NCI-H1930 (cell line): ENCODE data around the gene RNF157.
"Not testable (repeated sequence)": the region's sequence is repeated elsewhere in the genome, so short reads cannot be mapped to it uniquely, and the experiment has no call there.

Experiments
- DNase-seq, 2 experiments: peaks; one replicate each; lab custom pipeline; 2025; lab: John Stamatoyannopoulos, UW

Gene RNF157

DNA sequence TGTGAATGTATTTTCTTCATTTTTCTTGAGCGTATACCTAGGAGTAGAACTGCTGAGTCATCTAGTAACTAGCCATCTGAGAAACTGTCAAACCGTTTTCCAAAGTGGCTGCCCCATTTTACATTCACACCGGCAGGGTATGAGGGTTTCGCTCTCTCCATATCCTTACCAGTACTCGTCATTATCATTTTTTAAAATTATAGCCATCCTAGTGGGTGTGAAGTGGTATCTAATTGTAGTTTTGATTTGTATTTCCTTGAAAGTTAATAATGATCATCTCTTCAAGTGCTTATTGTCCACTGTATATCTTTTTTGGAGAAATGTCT lies 6.0 kb downstream of the RNF157 start:
- no peak for DNase-seq

DNA sequence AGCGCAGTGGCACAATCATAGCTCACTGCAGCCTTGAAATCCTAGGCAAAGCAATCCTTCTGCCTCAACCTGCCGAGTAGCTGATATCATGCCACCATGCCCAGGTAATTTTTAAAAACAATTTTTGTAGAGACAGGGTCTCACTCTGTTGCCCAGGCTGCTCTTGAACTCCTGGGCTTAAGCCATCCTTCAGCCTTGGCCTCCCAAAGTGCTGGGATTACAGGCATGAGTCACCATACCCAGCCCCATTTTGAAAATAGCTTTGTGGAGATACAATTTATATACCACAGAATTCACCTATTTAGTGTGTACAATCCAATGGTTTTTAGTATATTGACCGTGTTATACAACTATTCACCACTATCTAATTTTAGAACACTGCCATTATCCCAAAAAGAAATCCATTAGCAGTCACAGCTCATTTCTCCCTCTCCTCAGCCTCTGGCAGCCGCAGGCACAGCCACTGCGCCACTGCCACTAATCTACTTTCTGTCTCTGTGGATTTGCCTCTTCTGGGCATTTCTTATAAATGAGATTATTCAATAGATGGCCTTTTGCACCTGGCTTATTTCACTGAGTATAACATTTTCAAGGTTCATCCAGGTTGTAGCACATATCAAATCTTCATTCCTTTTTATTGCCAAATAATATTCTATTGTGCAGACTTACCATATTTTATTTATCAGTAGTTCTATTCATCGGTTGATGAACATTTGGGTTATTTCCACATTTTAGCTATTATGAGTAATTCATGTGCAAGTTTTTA lies 6.5 kb downstream of the RNF157 start:
- no peak for DNase-seq

DNA sequence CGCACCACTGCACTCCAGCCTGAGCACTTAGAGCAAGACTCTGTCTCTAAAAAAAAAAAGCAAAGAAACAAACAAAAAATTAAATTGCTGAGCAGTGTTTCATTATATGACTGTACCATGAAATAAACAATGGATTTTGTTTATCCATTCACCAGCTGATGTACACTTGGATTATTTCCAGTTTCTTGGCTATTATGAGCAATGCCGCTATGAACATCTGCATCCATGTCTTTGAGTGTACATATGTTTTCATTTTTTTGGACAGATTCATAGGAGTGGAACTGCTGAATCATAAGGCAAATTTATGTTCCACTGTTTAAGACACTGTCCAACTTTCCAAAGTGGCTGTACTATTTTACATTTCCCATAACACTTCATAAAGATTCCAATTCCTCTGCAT lies 8.0 kb downstream of the RNF157 start:
- DNase-seq, result no peak

GRCh38 chr17:76226749-76227148 lies 13.5 kb downstream of the RNF157 start:
- not testable (repeated sequence) for DNase-seq

DNA sequence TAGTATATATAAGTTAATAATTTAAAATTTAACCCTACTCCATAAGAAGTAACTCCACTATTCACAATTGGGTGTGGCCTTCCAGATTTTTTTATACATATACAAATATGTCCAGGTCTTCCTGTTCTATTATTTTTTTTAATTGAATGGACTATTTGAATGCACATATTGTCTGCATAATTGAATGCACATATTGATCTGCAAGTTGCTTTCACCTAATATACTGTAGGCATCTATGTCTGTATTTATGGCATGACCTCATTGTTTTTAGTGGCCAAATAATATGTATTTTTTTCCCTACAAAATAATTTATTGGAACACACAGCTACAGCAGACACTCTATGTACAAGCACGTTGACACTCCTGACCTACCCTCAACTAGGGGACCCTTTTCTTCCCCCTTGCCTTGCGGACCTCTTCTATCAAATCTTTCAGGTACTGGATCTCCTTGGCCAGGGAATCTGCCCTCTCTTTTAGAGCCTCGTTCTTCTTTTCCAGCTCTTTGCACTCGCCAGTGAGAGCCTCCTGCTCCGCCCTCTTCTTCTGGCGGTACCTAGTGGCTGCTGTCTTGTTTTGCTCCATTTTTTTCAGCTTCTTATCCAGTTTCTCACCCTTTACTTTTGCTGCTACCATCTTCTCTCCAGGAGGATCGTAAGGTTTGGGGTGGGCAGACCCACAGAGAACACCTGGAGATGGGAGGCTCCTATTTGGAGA lies 14.8 kb downstream of the RNF157 start:
- DNase-seq, result not testable (repeated sequence)

DNA sequence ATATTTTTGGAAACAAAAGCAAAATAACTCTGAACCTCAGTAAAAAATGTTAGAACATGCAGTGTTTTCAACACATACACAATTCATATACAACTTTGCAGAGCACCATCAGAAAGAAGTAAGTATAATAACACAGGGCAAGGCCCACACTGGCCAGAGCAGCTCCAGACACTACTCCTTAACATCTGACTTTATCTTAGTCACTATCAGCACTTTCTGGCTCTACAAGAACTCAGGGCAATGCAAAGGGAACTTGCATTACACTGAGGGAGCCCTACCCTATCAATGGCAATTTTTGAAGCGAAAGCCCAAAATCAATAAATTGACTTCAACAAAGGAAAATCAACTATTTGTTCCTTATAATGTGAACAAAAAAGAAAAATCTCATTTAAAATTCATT lies 16.5 kb downstream of the RNF157 start:
- no peak for DNase-seq

DNA sequence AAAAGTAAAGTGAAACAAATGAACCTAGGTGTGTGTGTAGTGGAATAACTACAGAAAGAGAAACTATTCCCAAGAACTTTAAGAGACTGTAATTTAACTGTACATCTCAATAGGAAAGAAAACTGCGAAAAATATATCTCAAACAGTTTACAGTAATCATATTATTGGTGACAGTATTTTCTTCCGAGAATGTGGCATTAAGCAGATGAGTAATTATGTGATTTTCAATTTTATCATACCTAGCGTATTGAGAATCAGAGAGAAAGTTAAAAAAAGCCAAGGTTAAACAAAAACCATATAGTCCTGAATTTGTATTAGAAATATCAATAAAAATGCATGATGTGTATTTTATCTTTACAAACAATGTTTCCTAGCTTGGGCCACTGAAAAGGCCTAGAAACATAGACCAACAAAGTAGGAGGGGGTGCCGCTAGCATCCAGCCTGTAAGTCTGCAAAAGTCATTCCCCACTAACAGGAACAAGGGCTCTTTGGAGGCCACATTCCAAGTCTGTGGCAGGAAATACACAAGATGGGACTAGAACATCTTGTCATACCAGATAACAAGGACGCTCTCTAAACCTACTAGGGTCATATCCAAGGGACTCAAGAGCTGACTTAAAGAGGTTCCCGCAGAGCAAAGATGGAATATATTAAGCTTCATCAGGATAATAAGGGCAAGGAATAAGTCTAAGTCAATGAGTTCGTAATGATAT lies 20.5 kb downstream of the RNF157 start:
- no peak for DNase-seq

- no peak for DNase-seq
Observed at GRCh38 chr17:76217081-76217480, 23.2 kb downstream of the RNF157 start.

DNA sequence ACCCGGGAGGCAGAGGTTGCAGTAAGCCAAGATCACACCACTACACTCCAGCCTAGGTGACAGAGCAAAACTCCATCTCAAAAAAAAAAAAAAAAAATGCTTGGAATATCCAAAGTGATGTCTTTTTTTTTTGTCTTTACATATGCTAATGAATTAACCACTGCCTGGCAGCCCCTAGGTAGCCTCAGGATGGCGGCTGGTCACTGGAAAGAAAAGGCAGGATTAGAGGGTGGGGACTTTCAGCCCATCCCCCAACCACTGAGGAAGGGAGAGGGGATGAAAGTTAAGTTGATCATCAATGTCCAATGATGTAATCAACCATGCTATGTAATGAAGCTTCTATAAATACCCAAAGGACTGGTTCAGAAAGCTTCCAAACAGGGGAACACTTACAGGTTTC lies 26.8 kb downstream of the RNF157 start:
- no peak for DNase-seq

DNA sequence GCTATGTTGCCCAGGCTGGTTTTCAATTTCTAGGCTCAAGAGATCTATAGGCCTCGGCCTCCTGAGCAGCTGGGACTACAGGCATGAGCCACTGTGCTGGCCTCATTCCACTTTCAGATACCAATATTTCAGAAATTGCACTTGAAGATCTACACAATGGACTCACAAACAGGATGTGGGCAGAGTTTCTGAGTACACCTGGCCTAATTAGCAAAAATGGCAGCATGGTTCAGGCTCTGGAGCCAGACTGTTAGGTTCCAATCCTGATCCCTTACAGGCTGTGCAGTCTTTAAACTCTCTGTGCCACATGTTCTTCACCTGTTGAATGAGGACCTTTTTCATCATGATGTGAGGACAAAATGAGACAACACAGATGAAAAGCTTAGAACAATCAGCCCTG lies 32.2 kb downstream of the RNF157 start:
- no peak for DNase-seq

DNA sequence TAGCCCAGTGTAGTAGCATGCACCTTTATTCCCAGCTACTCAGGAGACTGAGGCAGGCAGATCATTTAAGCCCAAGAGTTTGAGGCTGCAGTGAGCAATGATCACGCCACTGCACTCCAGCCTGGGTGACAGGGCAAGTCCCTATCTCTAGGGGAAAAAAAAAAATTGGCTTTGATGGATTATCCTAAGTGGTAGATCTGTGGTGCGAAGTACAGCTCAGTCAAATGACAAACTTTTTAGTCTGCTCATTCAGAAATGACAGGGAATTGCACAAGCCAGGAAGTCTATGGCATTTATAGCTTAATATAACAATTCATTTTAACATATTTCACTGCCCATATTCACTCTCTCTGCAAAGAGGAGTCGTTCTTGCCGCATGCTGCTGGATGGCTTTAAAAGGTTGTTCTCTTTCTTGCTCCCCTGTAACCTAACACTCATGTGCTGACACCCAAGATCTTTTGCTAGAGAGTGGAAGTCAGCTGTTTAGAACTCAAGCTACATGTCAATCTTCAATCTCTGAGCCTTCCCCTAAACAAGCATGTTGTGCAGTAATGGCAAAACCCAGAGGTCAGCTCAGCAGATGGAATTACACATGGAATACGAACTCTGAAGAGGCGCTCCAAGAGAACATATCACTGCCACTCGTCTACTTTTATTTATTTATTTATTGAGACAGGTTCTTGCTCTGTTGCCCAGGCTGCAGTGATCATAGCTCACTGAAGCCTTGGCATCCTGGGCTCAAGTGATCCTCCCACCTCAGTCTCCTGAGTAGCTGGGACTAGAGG lies 32.8 kb downstream of the RNF157 start:
- no peak for DNase-seq

GRCh38 chr17:76205542-76206144 lies 34.6 kb downstream of the RNF157 start:
- DNase-seq, result not testable (repeated sequence)

GRCh38 chr17:76204277-76204676 lies 36.0 kb downstream of the RNF157 start:
- no peak for DNase-seq

DNA sequence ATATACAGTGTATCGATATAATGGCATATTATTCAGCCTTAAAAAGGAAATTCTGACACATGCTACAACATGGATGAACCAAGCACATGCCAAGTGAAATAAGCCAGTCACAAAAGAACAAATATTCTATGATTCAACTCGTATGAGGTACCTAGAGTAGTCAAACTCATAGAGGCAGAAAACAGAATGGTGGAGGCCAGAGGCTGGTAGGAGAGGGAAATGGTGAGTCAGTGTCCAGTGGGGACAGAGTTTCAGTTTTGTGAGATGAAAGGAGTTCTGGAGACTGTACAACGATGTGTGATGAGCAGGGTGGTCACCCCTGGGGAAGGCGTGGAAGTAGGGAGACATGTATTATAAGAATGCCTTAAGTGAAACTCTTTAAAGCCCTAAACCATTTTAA lies 39.9 kb downstream of the RNF157 start:
- no peak for DNase-seq

- DNase-seq, result no peak
Observed at GRCh38 chr17:76199469-76199868, 40.8 kb downstream of the RNF157 start.

- no peak for DNase-seq
Observed at GRCh38 chr17:76198702-76199101, 41.6 kb downstream of the RNF157 start.

- DNase-seq, result no peak
Observed at GRCh38 chr17:76197911-76198310, 42.4 kb downstream of the RNF157 start.

DNA sequence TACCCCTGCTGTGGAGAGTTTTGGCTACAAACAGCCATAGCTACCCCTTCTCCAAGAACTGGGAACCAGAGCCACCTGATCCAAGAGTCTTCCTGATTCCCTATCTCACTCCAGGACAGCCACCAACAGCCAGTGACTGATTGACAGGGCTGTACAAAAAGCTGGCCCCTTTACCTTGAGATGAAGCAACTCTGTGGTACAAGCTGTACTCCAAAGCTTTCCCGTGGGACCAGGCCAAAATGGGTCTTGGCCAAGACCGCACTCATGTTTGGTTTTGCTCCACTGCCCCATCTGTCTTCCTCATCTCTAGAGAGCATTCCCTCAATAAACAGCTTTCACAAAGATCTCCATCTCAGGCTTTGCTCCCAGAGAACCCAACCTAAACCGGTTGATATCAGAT lies 43.6 kb downstream of the RNF157 start:
- no peak for DNase-seq

DNA sequence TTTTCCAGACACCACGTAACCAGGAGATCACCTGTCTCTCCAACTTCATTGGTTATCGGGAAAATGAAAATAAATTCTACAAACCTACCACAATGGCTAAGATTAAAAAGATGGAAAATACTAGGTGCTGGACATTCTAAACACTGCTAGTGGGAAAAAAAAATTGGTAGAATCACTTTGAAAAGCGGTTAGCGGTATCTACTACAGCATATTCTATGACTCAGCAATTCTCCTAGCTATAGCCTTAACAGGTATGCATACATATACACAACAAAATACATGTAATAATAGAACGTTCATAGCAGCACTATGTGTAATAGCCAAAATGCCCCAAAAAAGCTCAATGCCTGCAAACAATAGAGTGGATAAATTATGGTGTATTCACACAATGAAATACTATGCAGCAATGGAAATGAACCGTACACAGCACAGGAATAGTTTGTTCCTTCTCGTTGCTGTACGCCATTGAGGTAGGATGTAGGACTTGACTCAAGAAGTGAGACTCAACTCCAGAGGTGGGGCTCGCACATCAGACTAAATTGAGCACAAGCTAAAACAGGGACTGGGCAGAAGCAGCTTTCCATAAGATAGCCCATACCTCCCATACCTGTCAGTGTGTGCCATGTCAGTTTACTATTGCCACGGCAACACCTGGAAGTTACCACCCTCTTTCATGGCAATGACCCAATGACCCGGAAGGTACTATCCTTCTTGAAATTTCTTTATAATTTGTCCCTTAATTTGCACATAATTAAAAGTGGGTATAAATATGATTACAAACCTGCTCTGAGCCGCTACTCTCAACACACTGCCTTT lies 44.8 kb downstream of the RNF157 start:
- DNase-seq, result no peak

- DNase-seq, result no peak
Observed at GRCh38 chr17:76193591-76193990, 46.7 kb downstream of the RNF157 start.

DNA sequence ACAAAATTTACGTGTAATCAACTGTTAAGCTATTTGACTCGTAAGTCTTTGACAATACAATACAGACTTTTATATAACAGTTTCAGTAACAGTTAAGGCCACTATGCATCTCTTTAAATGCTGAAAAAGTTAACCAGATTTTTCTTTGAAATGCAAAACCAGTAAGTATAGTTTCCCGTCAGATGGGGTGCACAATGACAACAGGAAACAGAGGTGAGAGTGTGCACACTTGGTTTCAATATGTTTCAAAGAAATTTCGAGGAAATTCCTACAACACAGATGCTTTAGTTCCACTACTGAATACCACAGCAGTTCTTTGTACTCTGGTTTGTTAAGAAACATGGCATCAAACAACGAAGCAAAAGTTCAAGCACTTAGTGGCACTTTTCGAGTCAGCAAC lies 48.4 kb downstream of the RNF157 start:
- DNase-seq, result no peak
